ENCODE data around the gene MEA1.

Gene MEA1

GRCh38 chr6:42969431-42969830, 44.3 kb downstream of the MEA1 start:
- DNase-seq = no peak

- no peak for DNase-seq
Observed at GRCh38 chr6:42968783-42969182, 45.0 kb downstream of the MEA1 start.

GRCh38 chr6:42968126-42968701, 45.5 kb downstream of the MEA1 start:
- no peak for DNase-seq

- no peak for DNase-seq
Observed at GRCh38 chr6:42967228-42967627, 46.5 kb downstream of the MEA1 start.

GRCh38 chr6:42966571-42966970, 47.2 kb downstream of the MEA1 start:
- DNase-seq = no peak

GRCh38 chr6:42963855-42964605, 49.7 kb downstream of the MEA1 start:
- DNase-seq = no peak

- no peak for DNase-seq
Observed at GRCh38 chr6:42963179-42963854, 50.4 kb downstream of the MEA1 start.

- no peak for DNase-seq
Observed at GRCh38 chr6:42962502-42963178, 51.1 kb downstream of the MEA1 start.

- DNase-seq = no peak
Observed at GRCh38 chr6:42962096-42962495, 51.6 kb downstream of the MEA1 start.

Data from SIG-M5 (cell line).